ENCODE measurements around the gene APOB. TPM values are rescaled to one million over a fixed set of nuclear protein-coding genes. Genes with fewer than 3 reads are reported as not detected.

APOB gene
- total and polyA plus RNA-seq, 10 of the 15 experiments (the other 5 are each of a cell fraction or from before 2014, with no cell fraction given), result 1.4 TPM; not detected in 9

DNA sequence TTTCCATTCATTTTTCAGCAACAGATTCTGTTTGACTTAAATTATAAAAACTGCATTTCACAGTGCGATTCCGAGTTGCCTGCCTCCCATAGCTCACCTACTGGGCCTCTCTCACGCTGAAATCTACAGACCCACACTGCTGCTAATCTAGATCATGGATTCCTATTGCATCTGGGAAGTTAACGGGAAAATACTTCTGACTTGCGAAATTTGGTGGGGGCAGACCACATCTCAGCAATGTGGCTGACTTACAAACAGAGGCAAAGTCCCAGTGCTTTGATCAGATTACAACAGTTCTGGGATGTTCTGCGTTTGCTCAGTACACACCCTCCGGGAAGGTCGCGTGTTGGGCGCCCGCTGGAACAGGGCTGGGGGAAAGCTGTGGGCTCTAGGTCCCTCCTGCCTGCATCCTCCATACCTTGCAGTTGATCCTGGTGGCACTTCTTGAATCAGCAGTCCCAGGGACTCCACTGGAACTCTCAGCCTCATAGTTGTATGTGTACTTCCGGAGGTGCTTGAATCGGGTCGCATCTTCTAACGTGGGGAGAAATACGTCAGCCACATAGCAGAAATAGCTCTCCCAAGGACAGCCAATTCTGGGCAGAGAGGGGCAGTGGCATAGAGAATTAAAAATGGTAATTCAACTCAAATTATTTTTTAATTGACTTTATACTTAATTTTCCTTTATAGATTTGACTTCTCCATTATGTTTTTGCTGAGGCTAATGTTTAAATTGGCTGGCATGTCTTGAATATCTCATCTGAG lies 1.7 kb downstream of the APOB start (continued):
- TF ChIP-seq ASH2L (IDR thresholded peaks at IDR 0.05; ENCODE audit: borderline replicate concordance, low read depth), result no peak
- no peak for TF ChIP-seq ESRRA (IDR thresholded peaks at IDR 0.05; ENCODE audit: low read length)
- TF ChIP-seq ETV6 (conservative IDR thresholded peaks at IDR 0.05 in 1 of 2, IDR thresholded peaks at IDR 0.05 in 1 of 2; ENCODE audit: borderline replicate concordance in 1 of 2, low read depth in 1 of 2), result no peak
- TF ChIP-seq RUNX3 (IDR thresholded peaks at IDR 0.05; ENCODE audit: low read length), result no peak

DNA sequence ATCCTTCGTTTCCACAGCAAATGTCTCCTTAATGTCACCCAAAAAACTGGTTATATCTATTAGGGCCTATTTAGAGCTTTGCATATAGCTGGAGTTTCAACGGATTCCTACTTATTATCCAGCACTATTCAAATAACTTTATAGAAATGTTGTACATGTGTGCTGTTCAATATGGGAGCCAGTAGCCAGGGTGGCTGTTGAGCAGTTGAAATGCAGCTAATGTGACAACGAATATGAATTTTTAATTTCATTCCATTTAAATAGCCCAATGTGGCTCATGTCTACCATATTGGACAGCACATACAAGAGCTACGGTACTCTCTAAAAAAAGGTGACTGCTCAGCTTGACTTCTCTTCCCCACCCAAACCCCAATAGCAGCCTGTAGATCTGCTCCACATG lies 2.4 kb downstream of the APOB start:
- H3K27me3 ChIP-seq (replicated peaks in 1 of 2; ENCODE audit: control insufficient read depth in 2 of 2, insufficient read depth in 2 of 2, low read length in 1 of 2), result no peaks in the 10 kb centered on the region; a peak in 1 of 4 replicates
- no peak for TF ChIP-seq ESRRA (IDR thresholded peaks at IDR 0.05; ENCODE audit: low read length)
- no peak for TF ChIP-seq KLF5 (IDR thresholded peaks at IDR 0.05; ENCODE audit: partially characterized antibody)
- TF ChIP-seq, protein P1, sequence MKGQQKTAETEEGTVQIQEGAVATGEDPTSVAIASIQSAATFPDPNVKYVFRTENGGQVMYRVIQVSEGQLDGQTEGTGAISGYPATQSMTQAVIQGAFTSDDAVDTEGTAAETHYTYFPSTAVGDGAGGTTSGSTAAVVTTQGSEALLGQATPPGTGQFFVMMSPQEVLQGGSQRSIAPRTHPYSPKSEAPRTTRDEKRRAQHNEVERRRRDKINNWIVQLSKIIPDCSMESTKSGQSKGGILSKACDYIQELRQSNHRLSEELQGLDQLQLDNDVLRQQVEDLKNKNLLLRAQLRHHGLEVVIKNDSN (IDR thresholded peaks at IDR 0.05; ENCODE audit: borderline replicate concordance, extremely low read length, insufficient read depth, low read depth, low read length), result no peak
- TF ChIP-seq, protein P2, sequence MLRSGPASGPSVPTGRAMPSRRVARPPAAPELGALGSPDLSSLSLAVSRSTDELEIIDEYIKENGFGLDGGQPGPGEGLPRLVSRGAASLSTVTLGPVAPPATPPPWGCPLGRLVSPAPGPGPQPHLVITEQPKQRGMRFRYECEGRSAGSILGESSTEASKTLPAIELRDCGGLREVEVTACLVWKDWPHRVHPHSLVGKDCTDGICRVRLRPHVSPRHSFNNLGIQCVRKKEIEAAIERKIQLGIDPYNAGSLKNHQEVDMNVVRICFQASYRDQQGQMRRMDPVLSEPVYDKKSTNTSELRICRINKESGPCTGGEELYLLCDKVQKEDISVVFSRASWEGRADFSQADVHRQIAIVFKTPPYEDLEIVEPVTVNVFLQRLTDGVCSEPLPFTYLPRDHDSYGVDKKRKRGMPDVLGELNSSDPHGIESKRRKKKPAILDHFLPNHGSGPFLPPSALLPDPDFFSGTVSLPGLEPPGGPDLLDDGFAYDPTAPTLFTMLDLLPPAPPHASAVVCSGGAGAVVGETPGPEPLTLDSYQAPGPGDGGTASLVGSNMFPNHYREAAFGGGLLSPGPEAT (IDR thresholded peaks at IDR 0.05; ENCODE audit: low read depth), result no peak
- TF ChIP-seq SIN3A (IDR thresholded peaks at IDR 0.05; ENCODE audit: low read depth, low read length), result no peak
- no peak for TF ChIP-seq EP300 (IDR thresholded peaks at IDR 0.05; ENCODE audit: borderline replicate concordance in 1 of 2, control insufficient read depth in 1 of 2, low read depth in 2 of 2, low read length in 2 of 2)
- TF ChIP-seq SMAD5 (IDR thresholded peaks at IDR 0.05; ENCODE audit: low read depth), result no peak
- TF ChIP-seq, protein P3, sequence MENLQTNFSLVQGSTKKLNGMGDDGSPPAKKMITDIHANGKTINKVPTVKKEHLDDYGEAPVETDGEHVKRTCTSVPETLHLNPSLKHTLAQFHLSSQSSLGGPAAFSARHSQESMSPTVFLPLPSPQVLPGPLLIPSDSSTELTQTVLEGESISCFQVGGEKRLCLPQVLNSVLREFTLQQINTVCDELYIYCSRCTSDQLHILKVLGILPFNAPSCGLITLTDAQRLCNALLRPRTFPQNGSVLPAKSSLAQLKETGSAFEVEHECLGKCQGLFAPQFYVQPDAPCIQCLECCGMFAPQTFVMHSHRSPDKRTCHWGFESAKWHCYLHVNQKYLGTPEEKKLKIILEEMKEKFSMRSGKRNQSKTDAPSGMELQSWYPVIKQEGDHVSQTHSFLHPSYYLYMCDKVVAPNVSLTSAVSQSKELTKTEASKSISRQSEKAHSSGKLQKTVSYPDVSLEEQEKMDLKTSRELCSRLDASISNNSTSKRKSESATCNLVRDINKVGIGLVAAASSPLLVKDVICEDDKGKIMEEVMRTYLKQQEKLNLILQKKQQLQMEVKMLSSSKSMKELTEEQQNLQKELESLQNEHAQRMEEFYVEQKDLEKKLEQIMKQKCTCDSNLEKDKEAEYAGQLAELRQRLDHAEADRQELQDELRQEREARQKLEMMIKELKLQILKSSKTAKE (IDR thresholded peaks at IDR 0.05; ENCODE audit: low read depth, poor library complexity, severe bottlenecking), result no peak
- TF ChIP-seq NR2C1 (IDR thresholded peaks at IDR 0.05), result no peak
- TF ChIP-seq CHD4 (IDR thresholded peaks at IDR 0.05), result no peak
- no peak for TF ChIP-seq SREBF1 (IDR thresholded peaks at IDR 0.05; ENCODE audit: low read length)
- no peak overlapping the region for H3K4me2 ChIP-seq (ENCODE audit: control insufficient read depth, insufficient read depth)
- FAIRE-seq, result no peak
- no peak overlapping the region for H3K9ac ChIP-seq (ENCODE audit: control insufficient read depth, insufficient read depth, low read length)
- CTCF ChIA-PET, result interaction anchor here (0.7 to 2.9 kb wide), 4 partner anchors 76 to 380 kb away, joined by 3 to 37 read pairs (median 6); no protein-coding TSS in a partner anchor
- H3K9me3 ChIP-seq (replicated peaks; ENCODE audit: control insufficient read depth, insufficient read depth, low read length), result no peaks in the 10 kb centered on the region
- H3K4me3 ChIP-seq, result no peak overlapping the region
- H4K20me1 ChIP-seq (ENCODE audit: control insufficient read depth, insufficient read depth), result no peaks in the 10 kb centered on the region
- intact Hi-C loops (cut with micrococcal nuclease; ENCODE audit: unreplicated experiment), result no loop called here
- no peaks in the 10 kb centered on the region for H3K4me1 ChIP-seq (ENCODE audit: control insufficient read depth, insufficient read depth, low read length)
- H3K27ac ChIP-seq (ENCODE audit: control insufficient read depth, insufficient read depth), result no peak overlapping the region
- no peaks in the 10 kb centered on the region for H3K79me2 ChIP-seq (ENCODE audit: control insufficient read depth, insufficient read depth, low read length)
- no peak for DNase-seq (ENCODE audit: low read depth, low spot score)
- ATAC-seq, result no peak
- 3% methylated on average over 4 of the region's 4 CpGs for WGBS (ENCODE audit: insufficient coverage, insufficient replicate concordance, low lambda C conversion rate, missing lambda C conversion rate)
- no peaks in the 10 kb centered on the region for H3K36me3 ChIP-seq (ENCODE audit: control insufficient read depth in 2 of 2, insufficient read depth in 2 of 2, low read length in 1 of 2)
- H2AFZ ChIP-seq (ENCODE audit: control insufficient read depth, low read depth, low read length), result no peak overlapping the region
- in situ Hi-C loops (cut with MboI), result no loop called here
- POLR2A ChIA-PET, result no interaction called here
- no TSS peak for BruUV-seq (replicated peaks)
- SMC1A ChIA-PET (ENCODE audit: uncharacterized antibody, unreplicated experiment), result interaction anchor here (0.5 to 2.3 kb wide), 3 partner anchors 76 to 354 kb away, joined by 3 to 8 read pairs (median 3); no protein-coding TSS in a partner anchor
- RAD21 ChIA-PET (ENCODE audit: unreplicated experiment), result interaction anchor here (3.2 kb wide), 1 partner anchor 275 kb away, joined by 11 read pairs; no protein-coding TSS in a partner anchor
